ENCODE data around the gene SHISA5. TPM values are rescaled to one million over a fixed set of nuclear protein-coding genes. Genes with fewer than 3 reads are reported as not detected.
A peak's percentile ranks its signal among the peaks of the same experiment; 100 is the strongest.
"Not testable (repeated sequence)": the region's sequence is repeated elsewhere in the genome, so short reads cannot be mapped to it uniquely, and the experiment has no call there.

Gene SHISA5
- total RNA-seq, 4 donors from 2014 or later: 78.4 to 145 (median 93.9) TPM

DNA sequence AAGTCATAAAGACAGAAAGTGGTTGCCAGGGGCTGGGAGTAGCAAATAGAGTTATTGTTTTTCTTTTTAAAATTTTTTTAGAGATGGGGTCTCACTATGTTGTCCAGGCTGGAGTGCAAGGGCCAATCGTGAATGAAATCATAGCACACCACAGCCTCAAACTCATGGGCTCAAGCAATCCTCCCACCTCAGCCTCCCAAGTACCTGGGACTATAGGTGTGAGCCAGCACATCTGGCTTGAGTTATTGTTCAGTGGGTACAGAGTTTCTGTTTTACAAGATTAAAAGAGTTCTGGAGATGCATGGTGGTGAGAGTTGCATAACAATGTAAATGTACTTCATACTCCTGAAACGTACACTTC, 29.0 kb upstream of the SHISA5 start:
- Histone ChIP-seq H3K27me3 (no peaks in the 10 kb centered on the region), H3K4me1 (no peaks in the 10 kb centered on the region), H3K9me3 (no peaks in the 10 kb centered on the region), H3K27ac (no peak overlapping the region), H3K36me3 (peaks cover 0 to 65% (median 7%) of the 10 kb centered on the region in 3 donors), H3K4me3 (no peak overlapping the region)
- no peak for TF ChIP-seq POLR2A (IDR thresholded peaks at IDR 0.05)
- TF ChIP-seq, protein P1, sequence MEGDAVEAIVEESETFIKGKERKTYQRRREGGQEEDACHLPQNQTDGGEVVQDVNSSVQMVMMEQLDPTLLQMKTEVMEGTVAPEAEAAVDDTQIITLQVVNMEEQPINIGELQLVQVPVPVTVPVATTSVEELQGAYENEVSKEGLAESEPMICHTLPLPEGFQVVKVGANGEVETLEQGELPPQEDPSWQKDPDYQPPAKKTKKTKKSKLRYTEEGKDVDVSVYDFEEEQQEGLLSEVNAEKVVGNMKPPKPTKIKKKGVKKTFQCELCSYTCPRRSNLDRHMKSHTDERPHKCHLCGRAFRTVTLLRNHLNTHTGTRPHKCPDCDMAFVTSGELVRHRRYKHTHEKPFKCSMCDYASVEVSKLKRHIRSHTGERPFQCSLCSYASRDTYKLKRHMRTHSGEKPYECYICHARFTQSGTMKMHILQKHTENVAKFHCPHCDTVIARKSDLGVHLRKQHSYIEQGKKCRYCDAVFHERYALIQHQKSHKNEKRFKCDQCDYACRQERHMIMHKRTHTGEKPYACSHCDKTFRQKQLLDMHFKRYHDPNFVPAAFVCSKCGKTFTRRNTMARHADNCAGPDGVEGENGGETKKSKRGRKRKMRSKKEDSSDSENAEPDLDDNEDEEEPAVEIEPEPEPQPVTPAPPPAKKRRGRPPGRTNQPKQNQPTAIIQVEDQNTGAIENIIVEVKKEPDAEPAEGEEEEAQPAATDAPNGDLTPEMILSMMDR (IDR thresholded peaks at IDR 0.05): no peak
- no peak for TF ChIP-seq EP300 (IDR thresholded peaks at IDR 0.05)
- 83 to 84% methylated on average over 2 of the region's 2 CpGs for WGBS, 2 donors
- DNase-seq (ENCODE audit: low spot score in 2 of 2): no peak

GRCh38 chr3:48532271-48532976, 28.4 kb upstream of the SHISA5 start:
- Histone ChIP-seq H3K27ac (no peak overlapping the region), H3K4me1 (no peaks in the 10 kb centered on the region), H3K9me3 (no peaks in the 10 kb centered on the region), H3K27me3 (no peaks in the 10 kb centered on the region), H3K36me3 (peaks cover 0 to 65% (median 10%) of the 10 kb centered on the region in 3 donors), H3K4me3 (no peak overlapping the region)
- TF ChIP-seq POLR2A (IDR thresholded peaks at IDR 0.05) (no peak), EP300 (IDR thresholded peaks at IDR 0.05) (no peak)
- TF ChIP-seq, protein P1 (IDR thresholded peaks at IDR 0.05): no peak
- WGBS, 2 donors: 57 to 59% methylated on average over 6 of the region's 6 CpGs
- DNase-seq (ENCODE audit: low spot score in 2 of 2): no peak

DNA sequence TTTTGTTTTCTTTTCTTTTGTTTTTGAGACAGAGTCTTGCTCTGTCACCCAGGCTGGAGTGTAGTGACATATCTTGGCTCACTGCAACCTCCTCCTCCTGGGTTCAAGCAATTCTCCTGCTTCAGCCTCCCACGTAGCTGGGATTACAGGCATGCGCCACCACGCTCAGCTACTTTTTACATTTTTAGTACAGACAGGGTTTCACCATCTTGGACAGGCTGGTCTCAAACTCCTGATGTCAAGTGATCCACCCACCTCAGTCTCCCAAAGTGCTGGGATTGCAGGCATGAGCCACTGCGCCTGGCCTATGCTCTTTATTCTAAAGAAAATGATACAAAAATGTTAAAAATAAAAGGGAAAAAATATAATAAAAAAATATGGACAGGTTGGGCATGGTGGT, 26.7 kb upstream of the SHISA5 start:
- H3K27me3 ChIP-seq; DNase-seq (ENCODE audit: low spot score in 2 of 2); H3K27ac ChIP-seq; H3K4me1 ChIP-seq; H3K4me3 ChIP-seq; H3K9me3 ChIP-seq: not testable (repeated sequence)
- WGBS, 2 donors: 91 to 93% methylated on average over 4 of the region's 4 CpGs
- H3K36me3 ChIP-seq: peaks cover 0 to 61% (median 10%) of the 10 kb centered on the region in 3 donors

DNA sequence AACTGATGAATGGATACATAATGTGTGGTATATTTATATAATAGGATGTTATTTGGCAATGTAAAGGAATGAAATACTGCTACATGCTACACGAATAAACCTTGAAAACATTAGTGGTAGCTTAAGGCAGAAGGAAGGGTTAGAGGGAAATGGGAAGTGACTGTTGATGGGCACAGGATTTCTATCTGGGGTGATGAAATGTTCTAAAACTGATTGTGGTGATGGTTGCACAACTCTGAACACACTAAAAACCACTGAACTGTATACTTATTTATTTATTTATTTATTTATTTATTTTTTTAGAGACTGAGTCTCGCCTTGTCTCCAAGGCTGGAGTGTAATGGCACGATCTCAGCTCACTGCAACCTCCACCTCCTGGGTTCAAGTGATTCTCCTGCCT, 24.8 kb upstream of the SHISA5 start:
- TF ChIP-seq EP300 (IDR thresholded peaks at IDR 0.05) (peak in 1 of 2 donors; percentile 50), POLR2A (IDR thresholded peaks at IDR 0.05) (no peak)
- H3K27me3 ChIP-seq: no peaks in the 10 kb centered on the region
- DNase-seq (ENCODE audit: low spot score in 2 of 2): peak in 1 of 2 donors; percentile 24
- no peak overlapping the region for H3K27ac ChIP-seq
- 82 to 87% methylated on average over 3 of the region's 3 CpGs for WGBS, 2 donors
- H3K4me1 ChIP-seq: no peaks in the 10 kb centered on the region
- no peaks in the 10 kb centered on the region for H3K9me3 ChIP-seq
- peaks cover 0 to 58% (median 5%) of the 10 kb centered on the region in 3 donors for H3K36me3 ChIP-seq
- H3K4me3 ChIP-seq: no peak overlapping the region

GRCh38 chr3:48528048-48528447, 24.1 kb upstream of the SHISA5 start:
- Histone ChIP-seq H3K9me3 (no peaks in the 10 kb centered on the region), H3K27me3 (no peaks in the 10 kb centered on the region), H3K4me1 (no peaks in the 10 kb centered on the region), H3K27ac (no peak overlapping the region), H3K36me3 (peaks cover 0 to 60% (median 5%) of the 10 kb centered on the region in 3 donors), H3K4me3 (no peak overlapping the region)
- TF ChIP-seq EP300 (IDR thresholded peaks at IDR 0.05) (no peak), POLR2A (IDR thresholded peaks at IDR 0.05) (no peak)
- TF ChIP-seq, protein P1 (IDR thresholded peaks at IDR 0.05): no peak
- no peak for DNase-seq (ENCODE audit: low spot score in 2 of 2)
- 83 to 87% methylated on average over 9 of the region's 9 CpGs for WGBS, 2 donors

DNA sequence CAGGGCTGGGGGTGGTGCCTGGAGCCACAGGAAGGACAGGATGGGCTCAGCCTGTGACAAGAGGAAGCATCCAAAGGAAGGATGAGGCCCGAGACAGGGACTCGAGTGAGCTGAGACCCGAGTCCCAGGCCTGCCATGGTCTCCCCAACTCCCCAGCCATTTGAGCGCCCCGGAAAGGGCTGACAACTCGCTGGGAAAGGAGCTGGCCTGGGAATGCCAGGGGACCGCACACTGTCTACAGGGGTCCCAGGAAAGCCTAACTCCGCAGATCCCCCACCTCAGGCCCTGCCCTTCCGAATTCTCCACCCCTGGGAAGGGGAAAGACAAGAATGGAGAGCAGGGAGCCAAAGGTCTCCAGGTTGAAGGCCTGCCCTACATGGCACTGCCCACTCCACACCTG, 21.0 kb upstream of the SHISA5 start:
- Histone ChIP-seq H3K27ac (no peak overlapping the region), H3K4me3 (no peak overlapping the region), H3K9me3 (no peaks in the 10 kb centered on the region), H3K4me1 (no peaks in the 10 kb centered on the region), H3K36me3 (peaks cover 0 to 79% (median 5%) of the 10 kb centered on the region in 3 donors), H3K27me3 (no peaks in the 10 kb centered on the region)
- no peak for TF ChIP-seq EP300 (IDR thresholded peaks at IDR 0.05)
- TF ChIP-seq, protein P1 (IDR thresholded peaks at IDR 0.05): no peak
- no peak for TF ChIP-seq POLR2A (IDR thresholded peaks at IDR 0.05)
- WGBS, 2 donors: 85 to 94% methylated on average over 8 to 9 of the region's 9 CpGs
- no peak for DNase-seq (ENCODE audit: low spot score in 2 of 2)

Measured in tibial nerve (tissue), 4 donors.